Measurements from ENCODE around the gene RGS1. TPM values are rescaled to one million over a fixed set of nuclear protein-coding genes. Genes with fewer than 3 reads are reported as not detected.
"Not testable (repeated sequence)": the region's sequence is repeated elsewhere in the genome, so short reads cannot be mapped to it uniquely, and the experiment has no call there.

Gene RGS1
- total and polyA plus RNA-seq, 7 donors: 34.8 to 153 (median 52.9) TPM

DNA sequence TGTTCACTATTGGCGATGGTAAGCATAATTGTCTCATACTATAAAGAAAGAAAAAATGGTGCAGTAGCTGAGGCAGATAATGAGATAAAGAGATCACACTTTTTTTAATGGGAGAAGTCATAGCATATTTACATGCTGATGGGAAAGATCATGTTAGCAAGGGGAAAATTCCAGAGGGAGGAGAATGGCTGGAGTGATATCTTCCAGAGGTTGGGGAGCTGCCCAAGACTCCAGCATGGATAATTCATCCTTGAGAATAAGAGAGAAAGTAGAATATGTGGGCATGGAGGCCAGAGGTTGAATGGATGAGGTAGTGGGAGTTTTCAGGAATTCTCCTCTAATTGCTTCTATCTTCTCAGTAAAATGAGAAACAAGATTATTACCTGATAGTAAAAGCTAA lies 45.8 kb upstream of the RGS1 start:
- H3K9me3 ChIP-seq: no peaks in the 10 kb centered on the region
- H3K27ac ChIP-seq: peak overlapping the region; percentile 74 to 87 (median 84)
- no peaks in the 10 kb centered on the region for H3K27me3 ChIP-seq
- DNase-seq: no peak
- TF ChIP-seq POLR2AphosphoS5 (IDR thresholded peaks at IDR 0.05): no peak
- TF ChIP-seq EP300 (IDR thresholded peaks at IDR 0.05): no peak
- TF ChIP-seq POLR2A (IDR thresholded peaks at IDR 0.05): no peak
- no peak for TF ChIP-seq CTCF (IDR thresholded peaks at IDR 0.05)
- H3K36me3 ChIP-seq: no peaks in the 10 kb centered on the region
- H3K4me3 ChIP-seq: no peak overlapping the region
- WGBS, 2 donors: 88 to 94% methylated on average over 1 of the region's 1 CpG
- H3K4me1 ChIP-seq: peaks cover 0 to 41% (median 28%) of the 10 kb centered on the region in 4 donors
- intact Hi-C loops (cut with DNase I): loop anchor here (2.0 kb wide), 2 partner anchors 37 to 47 kb away; no protein-coding TSS in a partner anchor

DNA sequence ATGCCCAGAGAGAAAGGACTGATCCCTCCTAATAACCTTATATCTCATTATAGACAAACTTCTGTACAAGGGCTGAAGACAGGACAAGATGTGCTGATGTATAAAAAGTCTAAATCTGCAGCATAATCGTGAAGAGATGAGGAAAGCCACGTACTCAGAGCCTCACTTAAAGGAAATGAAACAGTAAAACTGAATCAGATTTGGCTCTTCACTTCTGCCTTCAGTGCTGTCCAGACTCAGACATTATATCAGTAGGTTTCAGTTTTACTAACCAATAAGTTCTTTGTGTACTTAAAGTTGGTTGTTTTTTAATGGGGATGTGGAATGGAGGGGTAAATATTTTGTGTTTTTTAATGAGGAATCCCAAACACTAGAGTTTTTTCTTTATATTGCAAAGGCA lies 45.3 kb upstream of the RGS1 start:
- WGBS, 2 donors: 21 to 53% methylated on average over 2 of the region's 2 CpGs

DNA sequence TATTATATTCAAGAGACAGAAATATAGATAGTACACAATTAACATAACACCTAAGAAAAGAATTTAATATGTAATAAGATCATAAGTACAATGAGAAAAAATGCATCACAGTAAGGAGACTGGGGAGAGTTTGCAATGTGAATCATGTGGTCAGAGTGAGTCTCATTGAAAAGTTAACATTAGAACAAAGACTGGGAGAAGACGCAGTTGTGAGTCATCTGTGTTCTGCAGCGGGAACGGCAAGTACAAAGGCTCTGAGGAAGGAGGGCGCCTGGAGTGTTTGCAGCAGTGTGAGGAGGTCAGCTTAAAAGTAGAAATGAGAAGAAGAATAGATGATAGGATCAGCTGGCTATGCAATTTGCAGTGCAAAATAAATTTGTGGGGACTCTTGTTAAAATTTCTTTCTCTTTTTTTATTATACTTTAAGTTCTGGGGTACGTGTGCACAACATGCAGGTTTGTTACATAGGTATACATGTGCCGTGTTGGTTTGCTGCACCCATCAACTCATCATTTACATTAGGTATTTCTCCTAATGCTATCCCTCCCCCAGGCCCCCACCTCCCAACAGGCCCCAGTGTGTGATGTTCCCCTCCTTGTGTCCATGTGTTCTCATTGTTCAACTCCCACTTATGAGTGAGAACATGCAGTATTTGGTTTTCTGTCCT lies 44.4 kb upstream of the RGS1 start:
- Histone ChIP-seq H3K27ac (peak overlapping the region; percentile 74 to 87 (median 84)), H3K4me1 (peaks cover 0 to 47% (median 35%) of the 10 kb centered on the region in 4 donors)
- not testable (repeated sequence) for H3K36me3 ChIP-seq, H3K4me3 ChIP-seq, H3K27me3 ChIP-seq, H3K9me3 ChIP-seq
- intact Hi-C loops (cut with DNase I): loop anchor here (2.0 kb wide), 2 partner anchors 38 to 46 kb away; no protein-coding TSS in a partner anchor
- 71 to 80% methylated on average over 6 of the region's 6 CpGs for WGBS, 2 donors
- TF ChIP-seq POLR2AphosphoS5 (IDR thresholded peaks at IDR 0.05): peak; percentile 50 to 88 (median 69)
- TF ChIP-seq EP300 (IDR thresholded peaks at IDR 0.05): peak; percentile 40 to 92 (median 80)
- peak; percentile 93 for DNase-seq

More for the DNA sequence above, 45.3 kb upstream of the RGS1 start:
- TF ChIP-seq POLR2AphosphoS5 (IDR thresholded peaks at IDR 0.05) (peak in 2 of 4 donors; percentile 9 to 48), POLR2A (IDR thresholded peaks at IDR 0.05) (no peak), CTCF (IDR thresholded peaks at IDR 0.05) (no peak), EP300 (IDR thresholded peaks at IDR 0.05) (peak in 2 of 4 donors; percentile 0 to 38)
- Histone ChIP-seq H3K27ac (peak overlapping the region; percentile 74 to 87 (median 84)), H3K27me3 (no peaks in the 10 kb centered on the region), H3K4me1 (peaks cover 0 to 46% (median 33%) of the 10 kb centered on the region in 4 donors), H3K9me3 (no peaks in the 10 kb centered on the region), H3K4me3 (no peak overlapping the region), H3K36me3 (no peaks in the 10 kb centered on the region)
- intact Hi-C loops (cut with DNase I): loop anchor here (2.0 kb wide), 2 partner anchors 37 to 47 kb away; no protein-coding TSS in a partner anchor
- no peak for DNase-seq

GRCh38 chr1:192534666-192535065 lies 40.9 kb upstream of the RGS1 start:
- H3K4me3 ChIP-seq: no peak overlapping the region
- H3K27me3 ChIP-seq: no peaks in the 10 kb centered on the region
- 69 to 71% methylated on average over 2 of the region's 2 CpGs for WGBS, 2 donors
- no peaks in the 10 kb centered on the region for H3K36me3 ChIP-seq
- TF ChIP-seq POLR2AphosphoS5 (IDR thresholded peaks at IDR 0.05): no peak
- intact Hi-C loops (cut with DNase I): no loop called here
- DNase-seq: no peak
- H3K27ac ChIP-seq: peak overlapping the region; percentile 67 to 88 (median 71)
- H3K4me1 ChIP-seq: peaks cover 0 to 51% (median 37%) of the 10 kb centered on the region in 4 donors
- H3K9me3 ChIP-seq: no peaks in the 10 kb centered on the region

- WGBS, 2 donors: 49 to 76% methylated on average over 3 of the region's 3 CpGs
- TF ChIP-seq EP300 (IDR thresholded peaks at IDR 0.05): no peak
- TF ChIP-seq POLR2A (IDR thresholded peaks at IDR 0.05): no peak
- no peak for TF ChIP-seq POLR2AphosphoS5 (IDR thresholded peaks at IDR 0.05)
- no peak for TF ChIP-seq CTCF (IDR thresholded peaks at IDR 0.05)
- H3K9me3 ChIP-seq: no peaks in the 10 kb centered on the region
- no peaks in the 10 kb centered on the region for H3K27me3 ChIP-seq
- peak overlapping the region; percentile 67 to 88 (median 71) for H3K27ac ChIP-seq
- no peak overlapping the region for H3K4me3 ChIP-seq
- H3K4me1 ChIP-seq: peaks cover 0 to 49% (median 39%) of the 10 kb centered on the region in 4 donors
- DNase-seq: no peak
- intact Hi-C loops (cut with DNase I): no loop called here
- H3K36me3 ChIP-seq: no peaks in the 10 kb centered on the region
Observed at GRCh38 chr1:192535916-192536664, 39.5 kb upstream of the RGS1 start.
